Loucy (cell line): ENCODE results near the gene AUNIP.

Source experiments
- H2AFZ ChIP-seq: fragments of 200-600 bp; sonication (generic); 2 replicates; pipeline ENCODE4 v1.6.0; 2016; ENCODE audit warnings: antibody characterized with exemption, mild to moderate bottlenecking, low read length, moderate library complexity
- H3F3A ChIP-seq: fragments of 200-600 bp; 2 replicates; pipeline ENCODE4 v1.6.0; 2016; ENCODE audit warnings: antibody characterized with exemption, low read depth, mild to moderate bottlenecking
- H3K27me3 ChIP-seq: fragments of 200-600 bp; sonication (generic); 2 replicates; pipeline ENCODE4 v1.6.1; 2014; ENCODE audit warnings: low read length, mild to moderate bottlenecking; ENCODE audit not compliant: insufficient read depth, poor library complexity, severe bottlenecking
- H3K36me3 ChIP-seq: fragments of 200-600 bp; sonication (generic); 2 replicates; pipeline ENCODE4 v1.6.1; 2016; ENCODE audit warnings: low read length; ENCODE audit not compliant: insufficient read depth
- H3K4me1 ChIP-seq: fragments of 200-600 bp; sonication (generic); 2 replicates; pipeline ENCODE4 v1.5.1; 2014; ENCODE audit warnings: low read length, mild to moderate bottlenecking; ENCODE audit not compliant: insufficient read depth, poor library complexity, severe bottlenecking
- H3K4me2 ChIP-seq: fragments of 200-600 bp; sonication (generic); 2 replicates; pipeline ENCODE4 v1.6.0; 2014; ENCODE audit warnings: antibody characterized with exemption, low read length, low read depth, mild to moderate bottlenecking; ENCODE audit not compliant: poor library complexity, severe bottlenecking
- H3K4me3 ChIP-seq: fragments of 200-600 bp; sonication (generic); 2 replicates; pipeline ENCODE4 v1.5.1; 2014; ENCODE audit warnings: low read length, mild to moderate bottlenecking, mixed read lengths; ENCODE audit not compliant: poor library complexity, severe bottlenecking
- H3K79me2 ChIP-seq: fragments of 200-600 bp; sonication (generic); 2 replicates; pipeline ENCODE4 v1.6.1; 2014; ENCODE audit warnings: low read length; ENCODE audit not compliant: insufficient read depth
- H3K9ac ChIP-seq: fragments of 200-600 bp; sonication (generic); 2 replicates; pipeline ENCODE4 v1.6.0; 2014; ENCODE audit warnings: mild to moderate bottlenecking, low read depth, low read length, moderate library complexity; ENCODE audit not compliant: poor library complexity, severe bottlenecking
- H3K9me2 ChIP-seq: fragments of 200-600 bp; sonication (generic); replicated peaks from 2 replicates; pipeline ENCODE4 v1.6.1; 2016; ENCODE audit warnings: low read depth, low read length, mixed read lengths
- H3K9me3 ChIP-seq: fragments of 200-600 bp; sonication (generic); 2 replicates; pipeline ENCODE4 v1.6.1; 2014; ENCODE audit warnings: mild to moderate bottlenecking, antibody characterized with exemption, low read length, low read depth; ENCODE audit not compliant: insufficient read depth
- H4K20me1 ChIP-seq: fragments of 200-600 bp; sonication (generic); 2 replicates; pipeline ENCODE4 v1.6.0; 2014; ENCODE audit warnings: antibody characterized with exemption, low read length, mild to moderate bottlenecking; ENCODE audit not compliant: insufficient read depth, poor library complexity, severe bottlenecking
- EZH2phosphoT487 ChIP-seq: fragments of 200-600 bp; IDR thresholded peaks from 2 replicates; pipeline ENCODE4 v1.6.1; 2018; ENCODE audit warnings: antibody characterized with exemption, mild to moderate bottlenecking, moderate library complexity, borderline replicate concordance
- TF ChIP-seq, protein P1 (sequence below): fragments of 200-600 bp; sonication (generic); conservative IDR thresholded peaks from 2 replicates; pipeline ENCODE4 v1.5.1; 2014; ENCODE audit warnings: mild to moderate bottlenecking, antibody characterized with exemption, low read length

The AUNIP gene

DNA sequence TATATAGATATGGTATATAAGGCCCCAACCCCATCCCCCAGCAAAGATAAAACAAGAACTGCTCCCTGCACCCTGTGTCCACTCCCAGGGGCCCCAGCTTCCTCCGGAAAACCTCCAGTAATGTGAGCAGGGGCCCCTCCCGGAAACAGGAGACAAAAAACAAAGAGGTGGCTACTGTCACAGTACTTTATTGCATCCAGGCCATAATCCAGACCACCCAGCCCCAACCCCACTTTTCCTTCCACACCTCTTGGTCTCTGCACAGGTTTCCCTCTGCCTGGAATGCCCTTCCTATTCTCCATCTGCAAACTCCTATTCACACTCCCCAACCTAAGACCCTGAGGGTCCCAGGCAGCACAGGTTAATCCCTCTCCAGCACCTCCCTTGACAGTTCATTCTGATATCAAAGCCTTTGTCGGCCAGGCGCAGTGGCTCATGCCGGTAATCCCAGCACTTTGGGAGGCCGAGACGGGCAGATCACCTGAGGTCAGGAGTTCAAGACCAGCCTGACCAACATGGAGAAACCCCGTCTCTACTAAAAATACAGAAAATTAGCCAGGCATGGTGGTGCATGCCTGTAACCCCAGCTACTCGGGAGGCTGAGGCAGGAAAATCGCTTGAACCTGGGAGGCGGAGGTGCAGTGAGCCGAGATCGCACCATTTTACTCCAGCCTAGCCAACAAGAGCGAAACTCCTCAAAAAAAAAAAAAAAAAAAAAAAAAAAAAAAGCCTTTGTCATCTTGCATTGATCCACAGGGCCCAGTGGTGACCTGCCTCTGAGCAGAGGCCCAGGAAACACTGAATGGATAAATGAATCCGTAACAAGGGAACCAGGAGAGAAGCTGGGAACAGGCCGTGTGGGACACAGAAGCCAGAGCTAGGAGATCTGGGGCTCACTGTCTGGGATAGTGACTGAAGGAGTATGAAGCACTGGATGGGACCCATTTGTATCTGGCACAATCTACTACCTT, 2.3 kb upstream of the AUNIP start:
- Histone ChIP-seq H3K27me3 (no peaks in the 10 kb centered on the region), H3K9me3 (no peaks in the 10 kb centered on the region), H3K4me3 (no peak overlapping the region), H3K36me3 (no peaks in the 10 kb centered on the region), H4K20me1 (no peaks in the 10 kb centered on the region), H3K4me2 (no peak overlapping the region), H3K9ac (no peak overlapping the region), H3F3A (no peaks in the 10 kb centered on the region), H2AFZ (no peak overlapping the region), H3K79me2 (peaks cover 24% of the 10 kb centered on the region), H3K4me1 (peaks cover 13% of the 10 kb centered on the region), H3K9me2 (no peaks in the 10 kb centered on the region)
- no peak for TF ChIP-seq EZH2phosphoT487
- TF ChIP-seq, protein P1, sequence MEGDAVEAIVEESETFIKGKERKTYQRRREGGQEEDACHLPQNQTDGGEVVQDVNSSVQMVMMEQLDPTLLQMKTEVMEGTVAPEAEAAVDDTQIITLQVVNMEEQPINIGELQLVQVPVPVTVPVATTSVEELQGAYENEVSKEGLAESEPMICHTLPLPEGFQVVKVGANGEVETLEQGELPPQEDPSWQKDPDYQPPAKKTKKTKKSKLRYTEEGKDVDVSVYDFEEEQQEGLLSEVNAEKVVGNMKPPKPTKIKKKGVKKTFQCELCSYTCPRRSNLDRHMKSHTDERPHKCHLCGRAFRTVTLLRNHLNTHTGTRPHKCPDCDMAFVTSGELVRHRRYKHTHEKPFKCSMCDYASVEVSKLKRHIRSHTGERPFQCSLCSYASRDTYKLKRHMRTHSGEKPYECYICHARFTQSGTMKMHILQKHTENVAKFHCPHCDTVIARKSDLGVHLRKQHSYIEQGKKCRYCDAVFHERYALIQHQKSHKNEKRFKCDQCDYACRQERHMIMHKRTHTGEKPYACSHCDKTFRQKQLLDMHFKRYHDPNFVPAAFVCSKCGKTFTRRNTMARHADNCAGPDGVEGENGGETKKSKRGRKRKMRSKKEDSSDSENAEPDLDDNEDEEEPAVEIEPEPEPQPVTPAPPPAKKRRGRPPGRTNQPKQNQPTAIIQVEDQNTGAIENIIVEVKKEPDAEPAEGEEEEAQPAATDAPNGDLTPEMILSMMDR, result no peak

DNA sequence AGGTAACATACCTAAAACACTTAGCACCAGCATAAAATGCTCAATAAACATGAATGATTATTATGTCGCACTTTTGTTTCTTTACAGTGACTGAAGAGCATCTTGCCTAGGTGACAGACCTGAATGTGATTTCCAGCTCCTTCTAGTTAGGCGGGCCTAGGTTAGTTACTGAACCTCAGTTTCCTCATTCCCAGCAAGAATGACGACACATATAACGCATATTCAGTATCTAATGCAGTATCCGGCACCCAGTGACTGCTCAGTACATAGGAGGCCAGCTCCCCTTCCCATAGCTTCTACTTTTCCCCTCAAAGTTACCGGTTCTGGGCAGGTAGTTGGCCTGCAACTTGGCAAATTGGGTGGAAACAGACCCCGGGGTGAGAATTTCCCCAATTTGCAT, 763 bp downstream of the AUNIP start:
- H3K36me3 ChIP-seq, result no peaks in the 10 kb centered on the region
- H3K79me2 ChIP-seq, result peaks cover 30% of the 10 kb centered on the region
- H3F3A ChIP-seq, result no peaks in the 10 kb centered on the region
- peaks cover 13% of the 10 kb centered on the region for H3K4me1 ChIP-seq
- 0 out of 2 replicates have a peak overlapping the region, but pooled peaks have one; percentile 86 for H2AFZ ChIP-seq
- TF ChIP-seq EZH2phosphoT487, result no peak
- TF ChIP-seq, protein P1, result no peak
- H3K4me3 ChIP-seq, result peak overlapping the region; percentile 95
- peak overlapping the region; percentile 99 for H3K4me2 ChIP-seq
- no peaks in the 10 kb centered on the region for H3K9me3 ChIP-seq
- H3K9me2 ChIP-seq, result no peaks in the 10 kb centered on the region
- H3K9ac ChIP-seq, result peak overlapping the region; percentile 79
- no peaks in the 10 kb centered on the region for H4K20me1 ChIP-seq
- no peaks in the 10 kb centered on the region for H3K27me3 ChIP-seq

DNA sequence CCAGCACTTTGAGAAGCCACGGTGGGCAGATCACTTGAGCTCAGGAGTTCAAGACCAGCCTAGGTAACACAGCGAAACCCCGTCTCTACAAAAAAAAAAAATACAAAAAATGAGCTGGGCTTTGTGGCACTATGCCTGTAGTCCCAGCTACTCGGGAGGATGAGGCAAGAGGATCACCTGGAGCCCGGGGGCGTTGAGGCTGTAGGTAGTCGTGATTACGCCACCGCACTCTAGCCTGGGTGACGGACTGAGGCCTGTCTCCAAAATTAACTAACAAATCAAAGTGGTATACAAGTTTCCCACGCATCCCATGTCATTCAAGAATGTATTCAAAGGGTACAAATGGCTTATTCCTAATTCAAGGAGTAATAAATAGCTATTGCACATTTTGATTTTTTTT, 2.4 kb downstream of the AUNIP start:
- Histone ChIP-seq H3K4me1 (peaks cover 13% of the 10 kb centered on the region), H3K36me3 (no peaks in the 10 kb centered on the region), H3F3A (no peaks in the 10 kb centered on the region), H2AFZ (no peak overlapping the region), H3K4me2 (peak overlapping the region; percentile 29), H3K9me3 (no peaks in the 10 kb centered on the region), H3K4me3 (no peak overlapping the region), H3K9ac (no peak overlapping the region), H3K79me2 (peaks cover 30% of the 10 kb centered on the region), H3K27me3 (no peaks in the 10 kb centered on the region), H4K20me1 (no peaks in the 10 kb centered on the region), H3K9me2 (no peaks in the 10 kb centered on the region)
- no peak for TF ChIP-seq EZH2phosphoT487
- TF ChIP-seq, protein P1, result no peak
